DMS114 treated with DMSO at 0.1 percent for 48 hours (cell line): ENCODE data around the gene CHID1.

Experiments used
- DNase-seq: peaks from one replicate; lab custom pipeline; 2025; ENCODE audit not compliant: unreplicated experiment; lab: John Stamatoyannopoulos, UW

The CHID1 gene

DNA sequence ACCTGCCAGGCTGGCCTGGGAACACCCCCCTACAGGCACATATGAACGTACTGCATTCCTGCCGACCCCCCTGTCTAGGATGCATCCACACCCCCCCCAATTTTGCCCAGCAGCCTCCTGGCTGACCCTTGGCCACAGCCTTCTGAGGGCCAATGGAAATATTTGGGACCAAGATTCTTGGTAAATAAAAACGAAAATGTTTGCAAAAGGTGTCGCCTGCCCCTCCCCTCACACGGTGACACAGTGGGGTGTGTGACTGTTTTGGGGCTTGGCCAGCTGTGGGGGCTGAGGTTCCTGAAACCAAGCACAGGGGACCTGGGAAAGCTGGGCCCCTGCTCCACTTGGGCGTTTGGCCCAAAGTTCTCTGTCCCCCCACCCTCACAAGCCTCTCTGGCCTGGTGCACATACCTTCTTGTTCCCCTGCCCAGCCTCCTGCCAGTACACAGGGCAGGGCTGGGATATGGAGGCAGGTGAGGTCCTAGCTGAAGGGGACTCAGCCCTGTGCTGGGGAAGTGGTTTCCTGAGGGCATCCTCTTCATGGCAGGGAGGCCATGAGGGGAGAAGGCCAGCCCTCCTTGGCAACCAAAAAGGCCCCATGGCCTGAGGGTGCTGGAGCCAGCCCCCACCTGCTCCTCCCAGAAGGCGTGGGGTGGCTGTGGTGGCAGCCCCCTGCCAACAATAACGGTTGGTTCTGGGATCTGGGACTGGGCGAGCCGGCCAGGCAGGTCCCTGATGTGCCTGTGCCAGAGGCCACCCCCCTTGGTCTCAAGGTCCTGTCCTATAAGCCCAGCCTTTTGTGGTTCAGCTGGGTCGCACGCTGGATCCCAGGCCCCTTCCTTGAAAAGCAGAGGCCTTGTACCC is 85.0 kb downstream of the CHID1 start:
- no peak for DNase-seq

DNA sequence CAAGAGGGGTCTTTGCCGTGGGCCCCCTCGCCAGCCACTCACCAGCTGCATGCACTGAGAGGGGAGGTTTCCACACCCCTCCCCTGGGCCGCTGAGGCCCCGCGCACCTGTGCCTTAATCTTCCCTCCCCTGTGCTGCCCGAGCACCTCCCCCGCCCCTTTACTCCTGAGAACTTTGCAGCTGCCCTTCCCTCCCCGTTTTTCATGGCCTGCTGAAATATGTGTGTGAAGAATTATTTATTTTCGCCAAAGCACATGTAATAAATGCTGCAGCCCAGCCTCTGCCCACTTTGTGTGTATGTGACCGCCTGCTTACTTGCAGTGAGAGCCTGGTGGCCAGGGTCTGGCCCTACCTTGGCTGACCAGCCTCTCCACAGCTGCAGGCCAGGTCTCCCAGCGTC is 85.7 kb downstream of the CHID1 start:
- no peak for DNase-seq

DNA sequence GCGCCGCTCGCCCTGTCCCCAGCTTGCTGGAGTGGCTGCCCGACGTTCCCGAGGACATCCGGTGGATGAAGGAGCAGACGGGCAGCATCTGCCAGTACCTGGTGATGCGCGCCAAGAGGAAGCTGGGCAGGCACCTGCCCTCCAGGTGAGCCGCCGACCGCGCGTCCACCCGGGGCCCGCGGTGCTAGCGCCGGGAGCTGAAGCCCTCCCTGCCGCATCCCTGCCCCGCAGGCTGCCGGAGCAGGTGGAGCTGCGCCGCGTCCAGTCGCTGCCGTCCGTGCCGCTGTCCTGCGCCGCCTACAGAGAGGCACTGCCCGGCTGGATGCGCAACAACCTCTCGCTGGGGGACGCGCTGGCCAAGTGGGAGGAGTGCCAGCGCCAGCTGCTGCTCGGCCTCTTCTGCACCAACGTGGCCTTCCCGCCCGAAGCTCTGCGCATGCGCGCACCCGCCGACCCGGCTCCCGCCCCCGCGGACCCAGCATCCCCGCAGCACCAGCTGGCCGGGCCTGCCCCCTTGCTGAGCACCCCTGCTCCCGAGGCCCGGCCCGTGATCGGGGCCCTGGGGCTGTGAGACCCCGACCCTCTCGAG is 86.2 kb downstream of the CHID1 start:
- no peak for DNase-seq

DNA sequence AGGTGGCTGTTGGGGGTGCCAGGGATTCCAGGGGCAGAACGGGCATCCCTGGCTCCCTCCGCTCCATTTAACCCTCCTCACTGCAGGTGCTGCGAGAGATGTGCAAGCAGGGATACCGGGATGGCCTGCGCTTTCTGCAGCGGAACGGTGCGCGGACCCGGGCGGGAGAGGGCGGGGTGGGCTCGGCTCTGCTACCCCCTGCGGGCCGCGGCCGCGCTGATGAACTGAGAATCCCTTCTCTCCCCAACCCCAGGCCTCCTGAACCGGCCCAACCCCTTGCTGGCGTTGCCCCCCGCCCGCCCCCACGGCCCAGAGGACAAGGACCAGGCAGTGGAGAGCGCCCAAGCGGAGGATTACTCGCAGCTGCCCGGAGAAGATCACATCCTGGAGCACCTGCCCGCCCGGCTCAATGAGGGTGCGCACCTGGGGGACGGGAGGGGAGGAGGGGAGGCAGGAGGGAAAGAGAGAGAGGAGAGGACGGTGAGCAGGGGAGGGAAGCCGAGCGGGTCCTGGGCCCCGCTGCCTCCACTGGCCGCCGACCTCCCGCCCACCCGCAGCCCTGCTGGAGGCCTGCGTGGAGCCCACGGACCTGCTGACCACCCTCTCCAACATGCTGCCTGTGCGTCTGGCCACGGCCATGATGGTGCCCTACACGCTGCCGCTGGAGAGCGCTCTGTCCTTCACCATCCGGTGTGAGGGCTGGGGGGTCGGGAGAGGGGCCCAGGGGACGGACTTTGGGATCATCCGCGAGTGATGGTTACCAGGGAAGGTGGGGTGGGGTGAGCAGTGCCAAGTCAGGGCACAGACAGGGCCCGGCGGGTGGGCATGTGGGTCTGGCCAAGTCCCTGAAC is 86.9 kb downstream of the CHID1 start:
- no peak for DNase-seq

DNA sequence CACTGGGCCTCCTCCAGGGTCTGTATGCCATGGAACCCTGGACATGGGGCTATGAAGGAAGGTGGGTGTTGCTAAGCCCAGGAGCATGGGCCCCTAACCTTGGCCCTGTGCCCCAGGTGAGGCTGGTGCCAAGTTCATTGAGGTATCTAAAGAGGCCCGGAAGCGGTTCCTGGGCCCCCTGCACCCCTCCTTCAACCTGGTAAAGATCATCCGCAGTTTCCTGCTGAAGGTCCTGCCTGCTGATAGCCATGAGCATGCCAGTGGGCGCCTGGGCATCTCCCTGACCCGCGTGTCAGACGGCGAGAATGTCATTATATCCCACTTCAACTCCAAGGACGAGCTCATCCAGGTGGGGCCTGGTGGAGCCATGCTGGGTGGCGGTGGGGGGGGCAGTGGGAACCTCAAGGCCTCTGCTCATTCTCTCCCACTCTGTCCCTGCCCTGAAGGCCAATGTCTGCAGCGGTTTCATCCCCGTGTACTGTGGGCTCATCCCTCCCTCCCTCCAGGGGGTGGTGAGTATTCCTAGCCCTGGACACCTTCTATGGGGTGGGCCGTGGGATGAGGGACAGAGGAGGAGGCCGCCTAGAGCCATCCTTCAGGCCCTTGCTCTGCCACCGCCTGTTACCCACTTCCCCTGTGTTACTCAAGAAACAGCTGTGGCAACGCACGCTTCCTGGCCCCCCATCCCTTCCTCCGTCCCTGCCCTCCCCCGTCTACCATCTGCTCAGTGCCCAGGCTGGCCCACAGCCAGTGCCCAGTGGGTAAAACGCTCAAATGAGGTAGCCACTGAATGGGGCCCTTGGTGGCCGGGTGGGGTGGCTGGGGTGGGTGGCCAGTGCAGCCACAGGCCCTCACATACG is 88.9 kb downstream of the CHID1 start:
- no peak for DNase-seq

DNA sequence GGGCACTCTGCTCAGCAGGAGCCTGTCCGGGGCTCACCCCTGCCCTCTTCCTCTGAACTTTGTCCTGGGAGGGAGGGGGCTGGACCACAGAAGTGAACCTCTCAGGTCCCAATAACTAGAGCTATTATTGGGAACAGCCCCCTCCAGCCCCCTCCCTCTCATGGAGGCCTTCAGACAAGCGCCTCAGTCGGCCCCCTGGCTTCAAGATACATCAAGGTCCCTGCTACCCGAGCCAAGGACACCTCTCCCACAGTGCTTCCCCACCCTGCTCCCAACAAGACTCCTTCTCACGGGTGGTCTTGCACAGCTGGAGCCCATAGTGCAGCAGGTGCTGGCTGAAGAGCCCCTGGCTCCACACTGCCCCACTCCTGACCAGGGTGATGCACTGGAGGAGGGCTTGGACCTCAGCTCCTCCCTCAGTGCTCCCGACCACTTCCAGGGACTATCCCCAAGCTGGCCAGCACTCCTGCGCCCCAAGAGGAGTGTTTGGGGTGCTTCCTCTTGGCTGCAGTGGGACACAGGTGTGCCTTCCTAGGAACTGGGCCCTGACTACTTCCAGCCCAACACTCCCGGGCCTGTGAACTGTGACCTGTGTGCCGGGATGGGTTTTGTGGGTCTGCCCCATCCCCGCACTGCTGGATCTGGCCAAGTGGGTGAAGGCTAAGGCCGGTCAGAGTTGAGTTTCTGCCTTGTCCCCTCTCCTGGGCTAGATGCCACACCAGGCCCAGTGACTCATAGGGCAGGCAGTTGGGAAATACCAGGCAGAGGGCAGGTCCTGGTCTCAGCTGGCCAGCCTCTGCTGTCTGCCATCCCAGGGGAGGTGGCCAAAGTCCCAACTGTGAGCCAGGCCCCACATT is 89.7 kb downstream of the CHID1 start:
- no peak for DNase-seq

DNA sequence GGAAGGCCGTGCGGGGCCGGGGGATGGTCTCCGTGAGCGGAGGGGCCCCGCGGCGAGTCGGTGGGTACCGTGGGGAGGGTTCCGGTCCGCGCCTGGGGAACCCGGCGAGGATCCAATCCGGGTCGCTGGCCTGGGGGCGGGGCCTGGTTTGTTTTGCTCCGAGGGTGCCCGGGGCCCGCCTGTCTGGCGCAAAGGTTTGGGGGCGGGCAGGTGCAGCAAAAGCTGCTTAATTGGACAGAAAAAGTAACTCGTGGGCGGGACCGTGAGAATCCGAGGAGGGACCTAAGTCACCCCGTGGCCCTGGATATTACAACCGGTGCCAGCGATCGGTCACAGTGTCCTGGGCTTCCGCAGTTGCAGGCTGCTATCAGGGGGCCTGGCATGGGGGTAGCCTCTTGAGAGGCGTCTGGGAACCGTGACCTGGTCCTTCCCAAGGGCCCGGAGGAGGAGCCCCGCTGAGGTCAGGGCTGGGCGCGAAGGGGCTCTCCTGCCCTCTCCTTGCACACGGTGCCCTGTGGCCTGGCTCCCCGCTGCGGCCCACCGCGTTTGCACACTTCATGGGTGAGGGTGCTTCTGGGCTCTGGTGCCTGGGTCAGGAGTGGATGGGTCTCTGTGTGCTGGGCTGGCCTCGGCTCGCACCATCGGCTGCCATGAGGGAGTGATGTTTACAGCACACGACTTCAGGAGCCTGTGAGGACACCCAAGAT is 90.5 kb downstream of the CHID1 start:
- DNase-seq = no peak

DNA sequence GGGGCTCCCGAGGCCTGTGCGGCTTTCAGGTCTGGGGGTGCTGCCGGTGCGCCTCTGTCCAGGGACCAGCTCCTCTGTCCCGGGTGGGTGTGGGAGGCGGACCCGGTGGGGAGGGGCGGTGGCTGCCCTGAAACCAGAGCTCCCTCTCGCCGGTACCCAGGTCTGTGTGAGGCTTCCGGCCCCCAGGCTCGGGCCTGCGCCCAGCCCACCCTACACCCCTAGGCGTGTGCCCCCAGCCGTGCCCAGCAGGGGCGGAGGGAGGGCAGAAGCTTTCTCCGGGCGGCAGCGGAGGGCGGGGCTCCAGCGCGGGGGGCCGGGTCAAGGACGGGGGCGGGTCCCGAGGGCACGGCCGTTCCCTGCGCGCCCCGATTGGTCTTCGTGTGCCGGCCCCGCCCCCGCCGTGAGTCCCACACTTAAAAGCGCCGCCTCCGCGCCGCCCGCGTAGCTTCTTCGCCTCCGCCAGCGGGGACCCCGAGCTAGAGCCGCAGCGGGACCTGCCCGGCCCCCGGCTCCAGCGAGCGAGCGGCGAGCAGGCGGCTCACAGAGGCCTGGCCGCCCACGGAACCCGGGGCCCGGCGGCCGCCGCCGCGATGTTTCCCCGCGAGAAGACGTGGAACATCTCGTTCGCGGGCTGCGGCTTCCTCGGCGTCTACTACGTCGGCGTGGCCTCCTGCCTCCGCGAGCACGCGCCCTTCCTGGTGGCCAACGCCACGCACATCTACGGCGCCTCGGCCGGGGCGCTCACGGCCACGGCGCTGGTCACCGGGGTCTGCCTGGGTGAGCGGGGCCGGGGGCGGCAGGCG is 91.3 kb downstream of the CHID1 start:
- peak; percentile 26 for DNase-seq

DNA sequence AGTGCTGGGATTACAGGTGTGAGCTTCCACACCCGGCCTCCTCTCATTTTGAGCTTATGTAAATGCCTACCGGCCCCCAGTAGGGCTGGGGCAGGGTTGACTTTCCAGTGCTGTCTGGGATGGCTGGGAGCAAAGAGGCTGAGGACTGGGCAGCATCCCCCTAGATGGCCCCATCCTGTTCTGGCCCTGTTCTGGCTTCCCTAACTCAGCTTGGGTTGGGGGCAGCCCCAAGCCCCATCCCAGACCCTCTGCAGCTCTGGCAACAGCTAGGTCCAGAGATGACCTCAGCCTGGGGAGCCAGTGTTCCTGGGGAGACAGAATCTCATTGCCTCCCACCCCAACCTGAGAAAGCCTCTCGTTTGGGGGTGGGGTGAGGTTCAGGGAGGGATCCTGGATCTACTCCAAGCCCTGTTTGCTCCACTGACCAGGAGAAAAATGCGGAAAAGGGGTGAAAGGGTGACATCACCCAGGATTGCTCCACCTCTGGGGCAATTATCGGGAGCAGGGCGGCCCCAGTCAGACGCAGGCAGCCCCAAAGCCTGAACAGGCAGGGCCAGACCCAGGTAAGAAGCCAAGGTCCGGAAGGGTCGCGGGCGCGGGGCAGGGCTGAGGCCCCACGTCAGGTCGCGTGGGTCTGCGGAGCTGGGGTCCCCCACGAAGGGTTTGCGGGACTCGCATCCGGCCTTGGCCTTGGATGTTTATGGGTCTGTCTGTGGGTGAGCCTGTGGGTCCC is 92.0 kb downstream of the CHID1 start, which contains the start of gene PNPLA2:
PNPLA2 (plus strand) TSS at position 519 of the 733 bp plus-strand sequence. CDS start 805 bp downstream, outside the sequence.
- DNase-seq = no peak
